RWPE2 (cell line): Measurements from ENCODE around the gene SV2C.

Experiments used
- ATAC-seq: fragments of 200-7000 bp; cut with Tn5 transposase; 3 replicates; pipeline ENCODE4 v1.9.1; 2021; ENCODE audit warnings: low read depth
- DNase-seq: peaks from one replicate; pipeline ENCODE4 v3.0.0-alpha.2; 2020; ENCODE audit warnings: low spot score
- H3K27ac ChIP-seq: fragments of 450-650 bp; 2 replicates; pipeline ENCODE4 v1.5.1; 2017; ENCODE audit warnings: mild to moderate bottlenecking; ENCODE audit not compliant: poor library complexity, severe bottlenecking
- H3K27me3 ChIP-seq: fragments of 250-450 bp; sonication (Bioruptor Pico); 2 replicates; pipeline ENCODE4 v1.5.1; 2021; ENCODE audit warnings: mild to moderate bottlenecking, moderate library complexity; ENCODE audit not compliant: insufficient read depth, poor library complexity, severe bottlenecking
- H3K36me3 ChIP-seq: fragments of 250-450 bp; sonication (Bioruptor Pico); 2 replicates; pipeline ENCODE4 v1.5.1; 2020; ENCODE audit warnings: low read depth, mild to moderate bottlenecking, moderate library complexity
- H3K4me1 ChIP-seq: fragments of 250-450 bp; sonication (Bioruptor Pico); 2 replicates; pipeline ENCODE4 v1.5.1; 2021; ENCODE audit warnings: mild to moderate bottlenecking, moderate library complexity; ENCODE audit not compliant: insufficient read depth, poor library complexity, severe bottlenecking
- H3K4me3 ChIP-seq: fragments of 250-450 bp; sonication (Bioruptor Pico); 2 replicates; pipeline ENCODE4 v1.5.1; 2021; ENCODE audit warnings: mild to moderate bottlenecking, moderate library complexity; ENCODE audit not compliant: severe bottlenecking
- H3K9me3 ChIP-seq: fragments of 250-450 bp; sonication (Bioruptor Pico); 2 replicates; pipeline ENCODE4 v1.5.1; 2021; ENCODE audit warnings: mild to moderate bottlenecking, moderate library complexity; ENCODE audit not compliant: severe bottlenecking
- CTCF ChIP-seq: fragments of 450-650 bp; IDR thresholded peaks from one replicate; pipeline ENCODE4 v1.5.1; 2017; ENCODE audit warnings: mild to moderate bottlenecking, moderate library complexity; ENCODE audit not compliant: poor library complexity, severe bottlenecking

Gene SV2C

GRCh38 chr5:76125346-76125745 lies 42.2 kb downstream of the SV2C start:
- no peaks in the 10 kb centered on the region for H3K4me1 ChIP-seq
- DNase-seq (no peak), ATAC-seq (no peak)
- no peaks in the 10 kb centered on the region for H3K36me3 ChIP-seq
- no peak overlapping the region for H3K4me3 ChIP-seq
- no peaks in the 10 kb centered on the region for H3K9me3 ChIP-seq
- no peak for TF ChIP-seq CTCF
- H3K27ac ChIP-seq: no peak overlapping the region
- H3K27me3 ChIP-seq: peaks cover 35% of the 10 kb centered on the region

- Histone ChIP-seq H3K27ac (no peak overlapping the region), H3K9me3 (no peaks in the 10 kb centered on the region), H3K36me3 (no peaks in the 10 kb centered on the region), H3K27me3 (peaks cover 38% of the 10 kb centered on the region), H3K4me1 (no peaks in the 10 kb centered on the region), H3K4me3 (no peak overlapping the region)
- no peak for TF ChIP-seq CTCF
- DNase-seq: no peak
- ATAC-seq: no peak
Measured at GRCh38 chr5:76125888-76126287, 42.7 kb downstream of the SV2C start.

- ATAC-seq: no peak
- peaks cover 32% of the 10 kb centered on the region for H3K27me3 ChIP-seq
- no peak for DNase-seq
- TF ChIP-seq CTCF: no peak
- no peaks in the 10 kb centered on the region for H3K9me3 ChIP-seq
- H3K27ac ChIP-seq: no peak overlapping the region
- no peak overlapping the region for H3K4me3 ChIP-seq
- H3K36me3 ChIP-seq: no peaks in the 10 kb centered on the region
- no peaks in the 10 kb centered on the region for H3K4me1 ChIP-seq
Measured at GRCh38 chr5:76134003-76134402, 50.8 kb downstream of the SV2C start.

- H3K9me3 ChIP-seq: no peaks in the 10 kb centered on the region
- H3K27me3 ChIP-seq: peaks cover 28% of the 10 kb centered on the region
- ATAC-seq: no peak
Measured at GRCh38 chr5:76134646-76135045, 51.5 kb downstream of the SV2C start.

More at GRCh38 chr5:76134646-76135045, 51.5 kb downstream of the SV2C start:
- no peaks in the 10 kb centered on the region for H3K36me3 ChIP-seq
- no peak overlapping the region for H3K4me3 ChIP-seq
- H3K27ac ChIP-seq: no peak overlapping the region
- TF ChIP-seq CTCF: no peak
- DNase-seq: no peak
- H3K4me1 ChIP-seq: no peaks in the 10 kb centered on the region
